Endodermal cell (in vitro differentiated cells): ENCODE results near the gene PYY. TPM values are rescaled to one million over a fixed set of nuclear protein-coding genes. Genes with fewer than 3 reads are reported as not detected.

Experiments
- DNase-seq: peaks from one replicate; pipeline ENCODE4 v3.0.0-alpha.2; 2017
- H3K27ac ChIP-seq: 2 replicates; pipeline ENCODE4 v1.5.1; 2013; ENCODE audit warnings: mild to moderate bottlenecking, low read depth, low read length, moderate library complexity
- H3K27me3 ChIP-seq: 2 replicates; pipeline ENCODE4 v1.6.1; 2013; ENCODE audit warnings: mild to moderate bottlenecking, low read length, moderate library complexity; ENCODE audit not compliant: insufficient read depth, control insufficient read depth, poor library complexity, severe bottlenecking
- H3K36me3 ChIP-seq: 2 replicates; pipeline ENCODE4 v1.7.0; 2013; ENCODE audit warnings: mild to moderate bottlenecking, low read length, moderate library complexity; ENCODE audit not compliant: control insufficient read depth, insufficient read depth
- H3K4me1 ChIP-seq: one replicate; pipeline ENCODE4 v1.7.0; 2013; ENCODE audit warnings: low read length; ENCODE audit not compliant: control insufficient read depth, insufficient read depth
- H3K4me3 ChIP-seq: 2 replicates; pipeline ENCODE4 v1.5.1; 2013; ENCODE audit warnings: mild to moderate bottlenecking, low read length, moderate library complexity
- H3K9ac ChIP-seq: 2 replicates; pipeline ENCODE4 v1.6.1; 2013; ENCODE audit warnings: mild to moderate bottlenecking, low read length, moderate library complexity; ENCODE audit not compliant: poor library complexity, severe bottlenecking; ENCODE audit errors: extremely low read depth
- H3K9me3 ChIP-seq: 2 replicates; pipeline ENCODE4 v1.6.1; 2013; ENCODE audit warnings: mild to moderate bottlenecking, low read length, moderate library complexity; ENCODE audit not compliant: control insufficient read depth
- H3K27ac Mint-ChIP-seq: 2 replicates; pipeline ENCODE4 v1.8.0; 2020; ENCODE audit warnings: mixed read lengths
- H3K27me3 Mint-ChIP-seq: 2 replicates; pipeline ENCODE4 v1.8.0; 2021; ENCODE audit warnings: mild to moderate bottlenecking, mixed read lengths; ENCODE audit not compliant: insufficient read depth
- H3K36me3 Mint-ChIP-seq: 2 replicates; pipeline ENCODE4 v1.8.0; 2020; ENCODE audit warnings: low read depth, mixed read lengths
- H3K4me1 Mint-ChIP-seq: 2 replicates; pipeline ENCODE4 v1.8.0; 2020; ENCODE audit warnings: mixed read lengths
- H3K4me3 Mint-ChIP-seq: 2 replicates; pipeline ENCODE4 v1.8.0; 2020; ENCODE audit warnings: mild to moderate bottlenecking, moderate library complexity, mixed read lengths
- H3K9me3 Mint-ChIP-seq: 2 replicates; pipeline ENCODE4 v1.8.0; 2020; ENCODE audit warnings: mild to moderate bottlenecking, mixed read lengths
- CTCF ChIP-seq: fragments of 200-600 bp; sonication (generic); conservative IDR thresholded peaks from 2 replicates; pipeline ENCODE4 v1.5.0; 2021; ENCODE audit warnings: antibody characterized with exemption, mild to moderate bottlenecking
- WGBS, 2 experiments: methylation state at CpG; one replicate each; pipeline versions ENCODE4 v1.1.5 to v1.1.7; 2013; ENCODE audit warnings: missing lambda C conversion rate in 2 of 2, mixed read lengths in 1 of 2; ENCODE audit not compliant: insufficient coverage in 1 of 2, insufficient read length in 1 of 2; 5-methylcytosine and 5-hydroxymethylcytosine counted together
- total RNA-seq, 2 donors: library from RNA; stranded (reverse); fragmentation: NEBNext Ultra II Directional in 1 of 2; extraction: Animal tissue kit (Norgen Biotek cat#: 25700) in 1 of 2; gene quantifications; 2 replicates in 1 of 2; 3 replicates in 1 of 2; pipeline ENCODE4 v1.2.1, GENCODE V29; 2021

PYY gene
- total RNA-seq, 2 donors from 2014 or later = 1.3 to 1.4 TPM

GRCh38 chr17:43994272-43995149 lies 40.8 kb upstream of the PYY start:
- H3K9me3 Mint-ChIP-seq = no peaks in the 10 kb centered on the region
- H3K27ac Mint-ChIP-seq = no peak overlapping the region
- H3K27me3 Mint-ChIP-seq = peaks cover 15% of the 10 kb centered on the region
- peak; percentile 95 for TF ChIP-seq CTCF
- DNase-seq = peak; percentile 94
- no peaks in the 10 kb centered on the region for H3K36me3 Mint-ChIP-seq
- H3K4me1 Mint-ChIP-seq = peaks cover 4% of the 10 kb centered on the region
- Histone ChIP-seq H3K36me3 (no peaks in the 10 kb centered on the region), H3K4me3 (peak overlapping the region; percentile 56), H3K27ac (no peak overlapping the region), H3K27me3 (peaks cover 6% of the 10 kb centered on the region), H3K9me3 (no peaks in the 10 kb centered on the region), H3K9ac (no peak overlapping the region), H3K4me1 (no peaks in the 10 kb centered on the region)
- peak overlapping the region; percentile 42 for H3K4me3 Mint-ChIP-seq
- WGBS, 2 experiments = 29 to 32% methylated on average over 23 to 52 of the region's 52 CpGs

- H3K9ac ChIP-seq = no peak overlapping the region
- no peak for TF ChIP-seq CTCF
- WGBS, 2 experiments = 95 to 97% methylated on average over 11 to 12 of the region's 14 CpGs
Observed at GRCh38 chr17:43992641-43993040, 38.9 kb upstream of the PYY start.

GRCh38 chr17:43988301-43988700 lies 34.6 kb upstream of the PYY start:
- H3K27me3 Mint-ChIP-seq = peaks cover 19% of the 10 kb centered on the region
- H3K27ac ChIP-seq = no peak overlapping the region
- H3K9me3 ChIP-seq = no peaks in the 10 kb centered on the region
- no peaks in the 10 kb centered on the region for H3K9me3 Mint-ChIP-seq
- H3K27me3 ChIP-seq = peaks cover 1% of the 10 kb centered on the region
- H3K4me3 Mint-ChIP-seq = no peak overlapping the region
- no peak for DNase-seq
- H3K9ac ChIP-seq = no peak overlapping the region
- no peak for TF ChIP-seq CTCF
- no peaks in the 10 kb centered on the region for H3K4me1 Mint-ChIP-seq
- H3K4me3 ChIP-seq = no peak overlapping the region
- H3K27ac Mint-ChIP-seq = no peak overlapping the region
- WGBS, 2 experiments = 93 to 95% methylated on average over 9 of the region's 9 CpGs
- no peaks in the 10 kb centered on the region for H3K36me3 ChIP-seq
- H3K36me3 Mint-ChIP-seq = no peaks in the 10 kb centered on the region
- H3K4me1 ChIP-seq = no peaks in the 10 kb centered on the region

More at GRCh38 chr17:43992641-43993040, 38.9 kb upstream of the PYY start:
- Histone ChIP-seq H3K4me3 (no peak overlapping the region), H3K27me3 (peaks cover 6% of the 10 kb centered on the region), H3K27ac (no peak overlapping the region), H3K36me3 (no peaks in the 10 kb centered on the region), H3K4me1 (no peaks in the 10 kb centered on the region), H3K9me3 (no peaks in the 10 kb centered on the region)
- H3K27me3 Mint-ChIP-seq = peaks cover 19% of the 10 kb centered on the region
- no peak overlapping the region for H3K4me3 Mint-ChIP-seq
- no peak for DNase-seq
- no peaks in the 10 kb centered on the region for H3K36me3 Mint-ChIP-seq
- no peak overlapping the region for H3K27ac Mint-ChIP-seq
- peaks cover 4% of the 10 kb centered on the region for H3K4me1 Mint-ChIP-seq
- H3K9me3 Mint-ChIP-seq = no peaks in the 10 kb centered on the region
